Sigmoid colon (tissue), 7 donors: ENCODE data around the gene PPP2R2B. TPM values are rescaled to one million over a fixed set of nuclear protein-coding genes. Genes with fewer than 3 reads are reported as not detected.

Experiments used
- DNase-seq: peaks from one replicate; pipeline ENCODE4 v3.0.0-alpha.2; 2019
- H3K27ac ChIP-seq, 4 donors: fragments of 200-600 bp; sonication (generic); one replicate each; pipeline ENCODE4 v1.5.1; 2016 to 2019; ENCODE audit warnings: mild to moderate bottlenecking in 1 of 4
- H3K27me3 ChIP-seq, 3 donors: fragments of 200-600 bp; sonication (generic); one replicate each; pipeline ENCODE4 v1.5.1; 2019; ENCODE audit warnings: mild to moderate bottlenecking in 1 of 3
- H3K36me3 ChIP-seq, 4 donors: fragments of 200-600 bp; sonication (generic); one replicate each; pipeline ENCODE4 v1.5.1; 2016 to 2019
- H3K4me1 ChIP-seq, 4 donors: fragments of 200-600 bp; sonication (generic); one replicate each; pipeline ENCODE4 v1.5.1; 2017 to 2019
- H3K4me3 ChIP-seq, 4 donors: fragments of 200-600 bp; sonication (generic); one replicate each; pipeline ENCODE4 v1.5.1; 2017 to 2019; ENCODE audit warnings: mild to moderate bottlenecking in 2 of 4, moderate library complexity in 1 of 4
- H3K9me3 ChIP-seq, 4 donors: fragments of 200-600 bp in 3 of 4; sonication (generic) in 3 of 4; one replicate each; pipeline versions ENCODE4 v1.5.1 to v1.6.1; 2013 to 2019
- EP300 ChIP-seq, 4 donors: sonication (generic); formaldehyde crosslinking; IDR thresholded peaks; one replicate each; pipeline ENCODE4 v1.6.1; 2017; ENCODE audit warnings: antibody characterized with exemption in 4 of 4
- POLR2A ChIP-seq, 2 donors: fragments of 450-650 bp; IDR thresholded peaks; one replicate each; pipeline ENCODE4 v1.6.1; 2016; ENCODE audit warnings: antibody characterized with exemption in 2 of 2, mild to moderate bottlenecking in 2 of 2, moderate library complexity in 2 of 2
- POLR2AphosphoS5 ChIP-seq, 4 donors: sonication (generic); formaldehyde crosslinking; IDR thresholded peaks; one replicate each; pipeline ENCODE4 v1.6.1; 2017; ENCODE audit warnings: antibody characterized with exemption in 4 of 4
- WGBS, 2 donors: extraction: QIAGEN DNeasy Blood & Tissue Kit; methylation state at CpG; one replicate each; pipeline ENCODE4 v1.1.7; 2013; 5-methylcytosine and 5-hydroxymethylcytosine counted together
- intact Hi-C: fragments of 100-400 bp; cut with DNase I; formaldehyde crosslinking; loops from one replicate; pipeline ENCODE4 v1.15.1; 2023
- polyA plus RNA-seq, 3 donors: library from polyadenylated mRNA; stranded (reverse); fragments of 200-250 nt; gene quantifications; one replicate each; pipeline ENCODE4 v1.2.3, GENCODE V29; 2013
- total RNA-seq, 4 donors: library from RNA; depleted of rRNA; stranded (reverse); fragments of >200 nt; gene quantifications; one replicate each; pipeline ENCODE4 v1.1.0, GENCODE V29; 2016
- TF ChIP-seq, protein P1 (sequence below), 4 experiments: fragments of 450-650 bp in 3 of 4; fragments of 200-600 bp in 1 of 4; IDR thresholded peaks; one replicate each; pipeline ENCODE4 v1.5.1; 2016 to 2019; ENCODE audit warnings: antibody characterized with exemption in 4 of 4, mild to moderate bottlenecking in 3 of 4, moderate library complexity in 2 of 4
- donor health status: healthy with polysubstance abuse.
- donor health status: Bipolar disorder and iron deficiency.
- donor health status: healthy.

Gene PPP2R2B
- total and polyA plus RNA-seq, 7 donors, result 0.60 to 19.6 (median 7.4) TPM; not detected in 1

DNA sequence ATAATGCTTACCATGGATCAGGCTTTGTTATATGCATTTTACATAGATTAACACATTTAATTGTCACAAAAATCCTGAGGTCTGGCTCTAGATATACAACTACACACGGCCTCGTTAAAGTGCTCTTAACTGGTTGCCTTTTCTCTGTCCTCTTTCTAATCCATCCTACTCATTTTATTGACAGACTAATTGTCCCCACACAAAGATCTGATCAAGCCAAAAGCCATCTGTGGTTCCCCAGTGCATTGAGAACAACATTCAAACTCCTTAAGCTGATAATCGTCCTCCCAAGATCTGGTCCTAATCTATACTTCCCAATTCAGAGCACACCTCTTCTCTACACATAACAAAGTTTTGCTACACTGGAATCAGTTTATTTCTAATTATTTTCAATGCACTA is 23.9 kb upstream of the PPP2R2B start:
- H3K36me3 ChIP-seq, result no peaks in the 10 kb centered on the region
- no peak overlapping the region for H3K27ac ChIP-seq
- no peaks in the 10 kb centered on the region for H3K9me3 ChIP-seq
- WGBS, 2 donors, result 84 to 88% methylated on average over 3 of the region's 3 CpGs
- intact Hi-C loops, result no loop called here
- TF ChIP-seq, protein P1, sequence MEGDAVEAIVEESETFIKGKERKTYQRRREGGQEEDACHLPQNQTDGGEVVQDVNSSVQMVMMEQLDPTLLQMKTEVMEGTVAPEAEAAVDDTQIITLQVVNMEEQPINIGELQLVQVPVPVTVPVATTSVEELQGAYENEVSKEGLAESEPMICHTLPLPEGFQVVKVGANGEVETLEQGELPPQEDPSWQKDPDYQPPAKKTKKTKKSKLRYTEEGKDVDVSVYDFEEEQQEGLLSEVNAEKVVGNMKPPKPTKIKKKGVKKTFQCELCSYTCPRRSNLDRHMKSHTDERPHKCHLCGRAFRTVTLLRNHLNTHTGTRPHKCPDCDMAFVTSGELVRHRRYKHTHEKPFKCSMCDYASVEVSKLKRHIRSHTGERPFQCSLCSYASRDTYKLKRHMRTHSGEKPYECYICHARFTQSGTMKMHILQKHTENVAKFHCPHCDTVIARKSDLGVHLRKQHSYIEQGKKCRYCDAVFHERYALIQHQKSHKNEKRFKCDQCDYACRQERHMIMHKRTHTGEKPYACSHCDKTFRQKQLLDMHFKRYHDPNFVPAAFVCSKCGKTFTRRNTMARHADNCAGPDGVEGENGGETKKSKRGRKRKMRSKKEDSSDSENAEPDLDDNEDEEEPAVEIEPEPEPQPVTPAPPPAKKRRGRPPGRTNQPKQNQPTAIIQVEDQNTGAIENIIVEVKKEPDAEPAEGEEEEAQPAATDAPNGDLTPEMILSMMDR (IDR thresholded peaks at IDR 0.05), result no peak
- TF ChIP-seq POLR2AphosphoS5 (IDR thresholded peaks at IDR 0.05) (no peak), POLR2A (IDR thresholded peaks at IDR 0.05) (no peak), EP300 (IDR thresholded peaks at IDR 0.05) (no peak)
- H3K4me1 ChIP-seq, result no peaks in the 10 kb centered on the region
- no peak for DNase-seq
- no peak overlapping the region for H3K4me3 ChIP-seq
- H3K27me3 ChIP-seq, result no peaks in the 10 kb centered on the region

DNA sequence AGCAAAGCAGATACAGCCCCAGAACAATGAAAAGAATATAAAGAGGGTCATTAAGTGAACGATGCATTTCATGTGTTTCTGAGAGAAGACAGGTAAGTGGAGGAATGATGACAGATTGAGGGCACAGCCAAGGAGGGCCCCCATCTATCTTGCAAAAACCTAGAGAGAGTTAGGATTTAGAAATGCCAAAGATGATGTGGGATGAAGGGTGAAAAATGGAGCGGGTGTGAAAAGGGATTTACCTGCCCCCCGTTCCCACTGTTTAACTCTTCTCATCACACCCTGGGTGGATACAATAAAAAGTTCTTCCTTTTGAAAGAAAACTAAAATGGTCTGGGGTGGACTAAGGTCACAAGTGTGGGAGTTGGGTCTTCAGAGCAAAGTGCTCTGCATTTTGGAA is 18.5 kb upstream of the PPP2R2B start:
- no peak for DNase-seq
- H3K4me3 ChIP-seq, result no peak overlapping the region
- TF ChIP-seq POLR2A (IDR thresholded peaks at IDR 0.05), result no peak
- no peak for TF ChIP-seq POLR2AphosphoS5 (IDR thresholded peaks at IDR 0.05)
- TF ChIP-seq, protein P1 (IDR thresholded peaks at IDR 0.05), result no peak
- no peak for TF ChIP-seq EP300 (IDR thresholded peaks at IDR 0.05)
- no peak overlapping the region for H3K27ac ChIP-seq
- intact Hi-C loops, result no loop called here
- no peaks in the 10 kb centered on the region for H3K36me3 ChIP-seq
- WGBS, 2 donors, result 87 to 91% methylated on average over 3 of the region's 3 CpGs
- H3K4me1 ChIP-seq, result no peaks in the 10 kb centered on the region
- H3K27me3 ChIP-seq, result no peaks in the 10 kb centered on the region
- no peaks in the 10 kb centered on the region for H3K9me3 ChIP-seq

DNA sequence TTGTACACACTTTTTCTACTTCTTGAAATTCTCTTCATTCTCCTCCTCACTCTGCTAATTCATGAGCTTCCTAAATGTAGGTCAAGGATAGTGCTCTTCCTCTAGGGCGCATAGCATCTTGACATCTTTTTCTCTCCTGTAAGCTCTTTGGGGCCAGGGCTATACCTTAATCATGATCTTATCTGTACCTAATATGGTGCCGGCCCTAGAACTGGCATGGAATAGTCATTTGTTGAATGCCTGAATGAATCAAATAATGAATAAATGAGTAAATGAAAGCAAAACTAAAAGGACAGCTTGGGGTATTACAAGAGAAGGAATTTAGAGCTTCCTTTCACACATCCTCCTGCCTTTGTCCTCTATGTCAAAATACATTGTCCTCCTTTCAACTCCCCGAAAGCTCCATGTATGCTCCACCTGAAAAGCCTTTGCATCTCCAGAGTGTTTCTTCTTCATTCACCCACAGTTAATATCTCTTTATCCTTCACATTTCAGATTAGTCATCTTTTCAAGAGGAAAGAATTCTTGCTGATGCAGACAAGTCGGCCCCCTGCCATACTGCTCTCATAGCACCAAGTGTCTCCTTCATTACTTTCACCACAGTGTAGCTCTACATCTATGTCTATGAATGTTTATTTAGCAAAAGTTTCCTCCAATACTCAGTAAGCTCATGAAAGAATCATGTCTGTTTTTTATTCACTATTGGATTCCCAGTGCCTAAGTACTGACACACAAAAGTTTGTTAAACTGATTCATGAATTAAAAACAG is 16.4 kb upstream of the PPP2R2B start:
- H3K27me3 ChIP-seq, result no peaks in the 10 kb centered on the region
- no peak overlapping the region for H3K27ac ChIP-seq
- no peak for DNase-seq
- intact Hi-C loops, result no loop called here
- WGBS, 2 donors, result 87 to 90% methylated on average over 4 of the region's 4 CpGs
- no peak overlapping the region for H3K4me3 ChIP-seq
- TF ChIP-seq EP300 (IDR thresholded peaks at IDR 0.05), result no peak
- no peak for TF ChIP-seq POLR2AphosphoS5 (IDR thresholded peaks at IDR 0.05)
- TF ChIP-seq, protein P1 (IDR thresholded peaks at IDR 0.05), result no peak
- no peak for TF ChIP-seq POLR2A (IDR thresholded peaks at IDR 0.05)
- H3K4me1 ChIP-seq, result no peaks in the 10 kb centered on the region
- H3K36me3 ChIP-seq, result no peaks in the 10 kb centered on the region
- no peaks in the 10 kb centered on the region for H3K9me3 ChIP-seq

DNA sequence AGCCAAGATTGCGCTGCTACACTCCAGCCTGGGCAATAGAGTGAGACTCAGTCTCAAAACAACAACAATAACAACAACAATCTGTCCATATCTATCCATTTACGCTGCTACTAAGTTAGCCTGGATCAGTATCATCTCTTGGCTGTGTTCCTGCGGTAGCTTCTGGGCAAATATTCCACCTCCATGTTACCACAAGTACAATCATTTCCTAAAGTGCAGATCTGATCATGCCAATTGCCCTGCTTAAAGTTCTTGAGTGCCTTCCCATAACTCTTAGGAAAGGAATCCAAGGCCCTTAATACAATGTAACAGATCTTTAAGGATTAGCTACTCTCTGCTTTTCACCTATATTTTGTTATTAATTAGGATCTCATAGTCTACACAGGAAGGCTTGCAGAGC is 15.4 kb upstream of the PPP2R2B start:
- WGBS, 2 donors, result 89 to 94% methylated on average over 3 of the region's 3 CpGs
- no peak overlapping the region for H3K27ac ChIP-seq
- H3K4me1 ChIP-seq, result no peaks in the 10 kb centered on the region
- intact Hi-C loops, result no loop called here
- no peak for DNase-seq
- no peaks in the 10 kb centered on the region for H3K9me3 ChIP-seq
- H3K4me3 ChIP-seq, result no peak overlapping the region
- no peak for TF ChIP-seq EP300 (IDR thresholded peaks at IDR 0.05)
- TF ChIP-seq POLR2A (IDR thresholded peaks at IDR 0.05), result no peak
- TF ChIP-seq, protein P1 (IDR thresholded peaks at IDR 0.05), result no peak
- TF ChIP-seq POLR2AphosphoS5 (IDR thresholded peaks at IDR 0.05), result no peak
- H3K36me3 ChIP-seq, result no peaks in the 10 kb centered on the region
- H3K27me3 ChIP-seq, result no peaks in the 10 kb centered on the region

DNA sequence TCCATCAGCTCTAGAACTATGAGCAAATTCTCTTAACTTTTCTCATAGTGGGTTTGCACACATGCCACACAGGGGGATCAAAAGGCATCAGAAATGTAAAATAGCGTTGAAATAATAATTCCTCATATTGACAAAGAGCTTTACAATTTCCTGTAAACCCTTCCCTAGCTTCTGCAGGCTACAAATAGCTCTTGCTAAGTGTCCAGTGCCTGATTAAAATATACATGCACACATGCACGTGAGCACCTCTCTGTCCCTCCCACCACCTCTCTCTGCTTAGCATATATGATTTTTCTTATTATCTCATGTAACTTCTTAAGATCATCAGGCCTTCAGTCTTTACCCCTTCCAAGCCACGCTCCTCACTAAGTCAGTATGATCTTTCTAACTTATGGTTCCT is 13.7 kb upstream of the PPP2R2B start:
- no peak for DNase-seq
- H3K36me3 ChIP-seq, result no peaks in the 10 kb centered on the region
- no peak overlapping the region for H3K27ac ChIP-seq
- 68 to 81% methylated on average over 3 of the region's 3 CpGs for WGBS, 2 donors
- intact Hi-C loops, result no loop called here
- H3K4me1 ChIP-seq, result no peaks in the 10 kb centered on the region
- TF ChIP-seq, protein P1 (IDR thresholded peaks at IDR 0.05), result no peak
- TF ChIP-seq POLR2AphosphoS5 (IDR thresholded peaks at IDR 0.05) (no peak), POLR2A (IDR thresholded peaks at IDR 0.05) (no peak), EP300 (IDR thresholded peaks at IDR 0.05) (no peak)
- no peaks in the 10 kb centered on the region for H3K27me3 ChIP-seq
- H3K9me3 ChIP-seq, result no peaks in the 10 kb centered on the region
- no peak overlapping the region for H3K4me3 ChIP-seq
